Nucleus accumbens (tissue), 56 donors: ENCODE results near the gene EPHX1.
A peak's percentile ranks its signal among the peaks of the same experiment; 100 is the strongest.

Source experiments
- DNase-seq, 56 donors: peaks; one replicate each; lab custom pipeline; 2025; lab: John Stamatoyannopoulos, UW

Gene EPHX1

DNA sequence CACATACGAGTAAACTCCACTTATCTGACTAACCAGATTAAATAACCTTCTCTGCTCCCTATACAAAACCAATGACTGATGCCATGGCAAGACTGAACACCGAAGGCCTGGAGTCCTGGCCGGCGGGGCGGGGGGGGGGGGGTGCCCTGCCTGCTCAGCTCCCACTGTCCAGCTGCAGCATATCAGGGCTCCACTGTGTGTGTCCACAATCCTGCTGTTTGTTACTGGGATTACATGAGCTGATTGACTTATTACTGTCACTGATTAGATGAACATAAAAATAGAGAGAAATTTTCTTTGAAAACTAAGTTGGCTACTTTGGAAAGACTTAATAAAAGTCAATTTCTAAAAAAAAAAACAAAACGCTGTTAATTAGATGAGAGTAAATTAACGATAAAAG is 47.3 kb downstream of the EPHX1 start:
- DNase-seq: peak in 26 of 56 donors; percentile 12 to 69 (median 44)

DNA sequence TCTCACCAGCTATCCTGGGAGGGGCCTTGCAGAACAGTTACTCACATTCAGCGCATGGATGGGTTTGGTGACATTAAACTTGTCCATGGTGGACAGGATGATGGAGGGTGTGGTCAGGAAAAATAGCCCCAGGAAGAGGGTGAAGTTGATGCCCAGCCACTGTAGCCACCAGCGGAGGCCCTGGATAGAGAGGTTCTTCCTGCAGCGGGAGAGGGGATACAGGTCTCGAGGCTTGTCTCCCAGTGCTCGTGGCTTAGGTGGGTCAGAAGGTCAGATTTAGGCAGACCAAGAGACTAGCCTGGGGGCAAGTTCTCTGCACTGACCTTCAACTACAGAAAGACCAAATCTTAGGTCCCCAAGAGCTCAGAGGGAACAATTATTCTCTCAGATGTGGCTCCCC is 49.2 kb downstream of the EPHX1 start:
- no peak for DNase-seq

DNA sequence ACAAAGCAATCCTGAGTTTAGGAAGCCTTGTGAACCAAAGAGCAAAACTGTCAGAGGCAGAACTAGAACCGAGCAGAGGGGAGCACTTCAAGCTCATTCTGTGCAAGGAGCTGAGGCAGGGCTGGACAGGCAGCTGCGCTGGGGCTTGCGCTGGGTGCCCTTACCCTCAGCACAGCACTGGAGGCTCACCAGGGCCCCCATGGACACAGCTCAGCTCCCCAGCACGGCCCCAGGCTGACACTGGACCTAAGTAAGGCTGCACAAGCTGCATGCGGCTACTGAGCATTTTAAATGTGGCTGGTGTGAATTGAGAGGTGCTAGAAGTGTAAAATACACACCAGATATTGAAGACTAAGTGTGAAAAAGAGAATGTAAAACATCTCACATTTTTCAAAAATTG is 50.2 kb downstream of the EPHX1 start:
- no peak for DNase-seq

DNA sequence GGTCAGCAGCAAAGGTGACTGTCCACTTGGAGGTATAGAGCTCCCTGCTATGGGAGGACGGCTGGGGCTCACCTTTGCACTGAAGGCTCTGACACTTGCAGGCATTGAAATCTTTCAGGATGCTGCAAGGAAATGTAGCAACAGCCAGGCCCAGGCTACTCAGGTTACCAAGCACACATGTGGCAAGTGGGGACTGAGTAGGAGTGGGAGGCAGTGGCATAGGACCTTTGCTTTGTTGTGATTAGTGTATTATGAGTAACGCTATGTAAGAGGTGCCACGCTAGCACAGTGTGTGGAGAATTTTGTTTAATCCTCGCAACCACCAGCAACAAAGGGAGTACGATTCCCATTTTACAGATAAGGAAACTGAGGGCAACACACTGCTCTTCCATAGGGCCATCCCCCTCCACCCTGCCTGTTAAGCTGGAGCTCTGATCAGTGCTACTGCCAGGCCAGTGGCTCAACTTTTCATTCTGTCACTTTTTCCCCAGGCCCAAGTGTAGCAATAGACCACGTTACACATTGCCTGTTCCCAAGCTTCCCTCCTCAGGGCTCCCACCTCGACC is 51.0 kb downstream of the EPHX1 start:
- no peak for DNase-seq

DNA sequence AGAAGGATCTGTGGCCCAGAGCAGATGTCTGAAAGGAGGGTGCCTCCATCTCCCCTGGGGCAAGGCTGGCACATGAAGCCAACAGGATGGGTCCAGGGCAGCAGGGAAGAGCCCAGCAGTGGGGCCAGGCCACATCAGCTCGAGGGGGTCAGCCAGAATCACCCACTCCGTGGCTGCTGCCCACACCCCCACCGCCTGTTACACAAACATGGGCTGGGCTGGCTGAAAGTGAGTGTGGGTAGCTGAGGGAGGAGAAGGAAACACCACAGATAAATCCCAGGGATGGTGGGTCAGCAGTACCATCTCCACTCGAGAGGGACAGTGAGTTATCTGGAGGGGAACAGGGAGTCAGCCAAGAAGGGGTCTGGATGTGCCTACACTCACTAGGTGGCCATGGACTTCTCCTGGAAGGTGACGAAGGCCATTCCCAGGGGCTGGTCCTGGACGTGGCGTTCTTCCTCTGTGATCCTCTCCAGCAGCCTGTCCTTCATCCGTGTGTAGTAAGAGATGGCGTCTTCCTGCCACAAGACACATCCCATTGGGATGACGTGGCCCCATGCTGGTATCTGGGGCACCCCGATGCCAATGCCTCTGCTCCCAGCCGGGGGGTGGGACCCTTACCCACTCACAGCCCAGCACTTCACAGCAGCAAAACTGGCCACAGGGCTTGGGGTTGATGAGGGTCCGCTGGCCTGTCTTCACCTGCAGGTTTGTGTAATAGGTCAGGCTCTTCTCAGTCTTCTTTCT is 52.1 kb downstream of the EPHX1 start:
- no peak for DNase-seq

DNA sequence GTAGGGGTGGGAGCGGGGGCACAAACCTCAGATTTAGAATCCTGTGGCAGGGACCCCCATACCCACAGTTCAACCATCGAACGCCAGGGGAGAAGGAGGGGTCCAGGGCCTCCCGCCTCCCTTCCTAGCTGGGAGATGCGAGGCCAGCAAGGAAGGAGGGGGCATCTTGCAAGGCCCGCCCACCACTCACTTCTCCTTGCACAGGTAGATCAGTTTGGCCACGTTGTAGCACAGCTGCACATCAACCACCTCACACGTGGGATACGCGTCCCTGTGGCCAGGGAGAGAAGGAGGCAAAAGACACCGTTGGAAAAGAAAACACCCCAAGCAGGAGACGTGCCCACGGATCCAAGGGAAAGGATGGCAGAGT is 52.6 kb downstream of the EPHX1 start:
- no peak for DNase-seq

DNA sequence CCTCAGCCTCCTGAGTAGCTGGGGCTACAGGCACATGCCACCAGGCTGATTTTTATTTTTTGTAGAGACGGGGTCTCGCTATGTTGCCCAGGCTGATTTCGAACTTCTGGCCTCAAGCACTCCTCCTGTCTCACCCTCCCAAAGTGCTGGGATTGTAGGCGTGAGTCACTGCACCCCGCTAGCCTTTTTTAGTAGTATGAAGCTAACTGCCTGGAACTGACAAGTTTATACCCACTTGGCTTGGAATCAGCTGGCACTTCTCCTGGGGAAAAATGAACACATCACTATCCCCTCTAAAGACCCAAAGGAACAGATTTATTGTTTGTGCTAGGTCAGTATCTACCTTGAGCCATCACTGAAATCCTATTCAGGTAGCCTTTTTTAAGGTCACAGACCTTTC is 53.2 kb downstream of the EPHX1 start:
- no peak for DNase-seq

DNA sequence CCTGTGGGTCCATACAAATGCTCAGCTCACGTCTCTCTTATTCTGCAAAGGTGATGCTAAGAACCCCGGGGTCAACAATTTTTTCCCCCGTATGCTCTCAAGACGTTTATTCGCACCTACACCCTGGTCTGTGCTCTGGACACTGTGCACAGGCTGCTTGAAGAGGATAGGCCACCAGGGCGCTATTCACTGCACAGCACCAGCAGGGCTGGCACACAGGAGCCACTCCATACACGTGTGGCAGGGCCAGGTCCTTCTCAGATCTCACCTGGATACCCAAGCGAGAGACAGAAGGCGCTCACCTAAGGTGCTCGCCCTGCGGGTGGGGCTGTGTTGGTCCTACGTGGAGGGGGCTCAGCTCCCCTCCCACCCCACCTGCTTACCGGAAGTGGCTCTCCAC is 55.6 kb downstream of the EPHX1 start:
- no peak for DNase-seq

DNA sequence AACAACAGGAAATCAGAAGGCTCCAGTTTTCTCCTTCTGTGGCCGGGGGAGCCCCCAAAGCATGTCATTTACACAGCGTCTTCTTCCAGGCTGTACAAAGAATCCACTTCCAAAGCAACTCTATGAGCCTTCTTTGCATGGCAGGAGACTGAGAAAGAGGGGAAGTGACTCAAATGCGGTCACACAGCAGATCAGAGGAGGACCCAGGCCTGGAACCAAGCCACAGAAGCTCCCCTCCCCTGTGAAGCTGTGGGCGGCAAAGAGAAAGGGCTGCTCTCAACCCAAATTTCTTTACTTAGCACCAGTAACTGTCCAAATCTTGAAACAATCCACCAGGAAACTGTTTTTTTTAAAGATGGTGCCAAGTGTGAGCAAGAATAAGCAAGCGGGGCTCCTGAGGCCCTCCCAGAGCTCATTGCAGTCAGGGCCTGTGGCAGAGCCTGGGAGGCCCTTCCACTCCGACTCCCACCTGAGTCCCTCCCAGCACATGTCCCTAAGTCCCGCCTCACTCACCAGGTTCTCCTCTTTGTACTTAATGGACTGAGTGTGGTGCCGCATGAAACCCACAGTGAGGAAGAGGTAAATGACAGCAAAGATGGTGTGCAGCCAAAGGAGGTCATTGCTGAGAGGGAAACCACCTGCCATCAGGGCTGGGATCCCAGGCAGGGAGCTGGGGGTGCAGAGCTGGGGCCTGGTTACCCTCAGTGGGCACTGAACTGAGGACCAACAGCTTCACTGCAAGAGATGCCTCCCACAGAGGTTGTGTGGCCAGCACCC is 56.3 kb downstream of the EPHX1 start:
- no peak for DNase-seq

DNA sequence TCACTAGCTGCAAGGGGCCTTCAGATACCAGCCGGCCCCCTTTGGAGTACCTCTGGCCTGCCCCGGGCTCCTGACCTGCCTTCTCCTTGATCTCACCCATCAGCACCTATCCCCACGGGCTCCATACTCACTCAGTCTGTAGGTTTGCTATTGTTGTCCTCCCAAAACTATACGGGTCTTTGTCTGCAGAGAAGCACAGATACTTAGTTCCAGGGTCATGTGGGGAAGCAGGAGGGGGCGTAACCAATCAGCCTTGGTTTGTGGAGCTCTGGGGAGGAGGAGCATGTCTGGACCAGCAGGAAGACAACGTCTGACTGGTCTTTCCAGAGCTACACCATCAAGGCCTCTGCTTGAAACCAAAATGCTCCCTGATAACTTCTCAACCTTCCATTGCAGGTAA is 57.1 kb downstream of the EPHX1 start:
- no peak for DNase-seq

DNA sequence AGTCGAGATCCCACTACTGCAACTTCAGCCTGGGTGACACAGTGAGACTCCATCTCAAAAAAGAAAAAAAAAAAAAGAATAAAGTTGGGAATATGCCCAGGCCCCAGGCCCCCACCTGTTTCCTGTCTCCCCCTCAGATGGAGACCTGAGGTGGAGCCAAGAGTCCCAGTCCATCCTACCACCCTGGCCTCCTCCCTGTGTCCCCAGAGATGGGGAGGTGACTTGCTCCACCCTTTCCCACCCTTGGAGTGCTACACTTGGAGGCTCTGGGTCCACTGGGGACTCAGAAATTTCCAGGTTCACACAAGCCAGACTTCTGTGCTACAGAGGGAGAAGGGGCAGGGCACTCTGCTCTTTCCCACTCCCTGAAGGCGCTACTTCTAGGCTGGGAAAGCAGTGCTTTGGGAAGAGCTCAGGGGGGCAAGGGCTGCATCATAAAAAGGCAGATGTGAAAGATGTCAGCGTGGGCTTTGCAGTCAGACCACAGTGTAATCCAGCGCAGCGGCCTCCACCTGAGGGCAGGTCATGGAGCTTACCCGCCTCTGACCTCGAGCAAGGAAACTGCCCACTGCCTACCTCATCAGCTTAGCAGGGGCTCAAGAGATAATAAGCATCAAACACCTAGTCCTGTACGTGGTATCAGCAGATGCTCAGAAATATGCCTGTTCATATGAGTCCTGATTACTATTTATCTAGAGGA is 58.9 kb downstream of the EPHX1 start:
- no peak for DNase-seq

DNA sequence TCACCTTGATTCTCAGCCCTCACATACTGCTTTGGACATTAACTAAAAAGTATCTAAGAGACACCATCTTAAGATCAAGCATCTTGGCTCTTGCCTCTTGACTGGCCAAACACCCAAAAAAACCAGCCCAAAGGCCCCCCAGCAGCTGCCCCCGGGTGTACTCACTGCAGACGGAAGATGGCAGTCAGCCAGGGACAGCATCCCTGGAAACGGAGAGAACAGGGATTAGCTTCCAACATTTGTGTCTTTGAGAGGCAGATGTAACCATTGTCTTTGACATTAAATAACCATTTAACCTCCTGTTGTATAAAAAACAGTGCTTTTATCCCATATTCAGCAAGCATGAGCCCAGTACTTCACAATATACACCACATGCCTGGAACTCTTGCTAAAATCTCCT is 61.0 kb downstream of the EPHX1 start:
- DNase-seq: peak in 11 of 56 donors; percentile 7 to 54 (median 26)

DNA sequence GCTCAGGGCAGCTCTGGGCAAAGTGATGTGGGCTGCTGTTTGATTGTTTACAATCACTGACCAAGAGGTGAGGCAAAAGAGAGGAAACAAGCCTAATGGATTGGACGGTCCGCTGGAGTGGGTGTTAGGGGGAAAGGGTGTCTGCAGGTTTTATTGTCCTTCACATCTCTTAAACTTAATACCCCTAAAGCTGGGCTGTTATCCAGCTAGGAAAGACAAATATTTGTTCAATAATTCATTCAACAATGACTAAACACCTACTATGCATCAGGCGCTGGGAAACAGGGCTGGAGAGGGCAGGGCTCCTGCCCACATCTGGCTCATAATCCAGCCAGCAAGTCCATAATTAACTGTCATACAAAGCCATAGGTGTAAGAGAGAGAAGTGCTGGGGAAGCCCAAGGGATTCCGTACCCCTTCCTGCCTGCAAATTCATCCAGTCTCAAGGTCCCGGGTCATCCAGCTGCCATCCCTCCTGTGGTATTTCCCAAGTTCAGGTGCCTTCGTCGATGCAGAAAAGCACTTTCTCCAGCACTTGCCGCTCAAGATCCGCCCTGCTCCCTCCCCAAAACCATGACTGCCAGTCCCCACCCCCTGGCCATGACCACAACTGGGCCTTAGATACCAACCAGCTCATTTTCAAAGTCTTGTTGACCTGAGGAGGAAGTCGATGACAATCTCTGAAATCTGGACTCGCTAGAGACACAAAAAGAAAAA is 61.6 kb downstream of the EPHX1 start:
- DNase-seq: no peak

DNA sequence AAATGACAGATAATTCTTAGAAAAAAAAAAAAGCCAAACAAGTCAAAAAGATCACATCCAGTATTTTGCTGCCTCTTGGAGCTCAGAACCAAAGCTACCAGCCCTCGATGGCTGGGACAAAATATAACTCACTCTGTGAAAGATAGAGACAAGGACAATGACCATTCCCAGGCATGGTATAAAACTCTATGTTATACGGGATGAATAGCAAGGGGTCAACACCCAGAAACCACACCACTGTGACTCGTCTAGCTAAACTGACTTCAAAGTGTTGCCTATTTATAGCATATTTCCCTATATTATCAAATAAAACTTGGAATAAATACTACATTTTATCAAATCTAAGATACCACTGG is 62.1 kb downstream of the EPHX1 start:
- DNase-seq: no peak

DNA sequence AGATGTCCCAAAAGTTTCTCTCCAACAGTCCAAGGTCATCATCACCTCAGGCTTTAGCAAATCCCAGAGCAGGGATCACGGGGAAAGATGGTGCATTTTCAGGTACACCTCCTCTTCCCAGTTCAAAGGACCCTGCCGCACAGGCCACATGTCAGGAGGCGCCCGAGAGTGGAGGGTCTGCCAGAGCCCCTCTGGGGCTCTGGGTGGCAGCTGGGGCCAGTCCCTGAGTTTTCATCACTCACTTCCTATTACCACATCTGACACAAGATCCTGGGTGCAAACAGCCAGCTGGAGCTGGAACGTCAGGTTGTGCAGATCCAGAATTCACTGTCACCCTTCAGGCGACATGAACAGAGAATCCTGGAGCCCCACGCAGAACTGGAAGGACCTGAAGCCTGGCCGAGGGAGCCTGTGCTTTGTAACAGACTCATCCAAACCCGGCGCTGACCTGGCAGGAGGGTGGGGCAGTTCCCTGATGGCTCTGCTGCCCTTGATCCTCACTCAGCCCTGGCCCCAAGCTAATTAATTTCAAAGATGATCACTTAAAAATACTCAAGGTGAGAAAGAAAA is 63.4 kb downstream of the EPHX1 start:
- no peak for DNase-seq

DNA sequence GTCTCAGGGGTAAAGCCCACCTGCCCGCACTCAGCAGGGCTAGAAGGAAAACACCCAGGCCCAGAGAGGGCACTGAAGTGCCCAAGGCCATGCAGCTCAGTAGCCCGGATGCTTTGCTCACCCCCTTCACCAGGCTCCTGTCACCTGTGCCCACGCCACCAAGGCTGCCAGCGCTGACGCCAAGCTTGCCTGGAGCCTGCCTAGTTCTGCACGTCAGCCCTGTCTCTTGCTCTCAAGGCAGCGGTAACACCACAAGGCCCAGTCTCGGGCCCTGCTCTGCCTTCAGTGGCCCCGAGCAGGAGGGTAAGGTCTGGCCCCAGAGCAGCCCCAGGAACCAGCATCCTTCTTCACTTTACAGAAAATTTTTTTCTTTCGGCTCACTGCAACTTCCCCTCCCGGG is 64.5 kb downstream of the EPHX1 start:
- no peak for DNase-seq

DNA sequence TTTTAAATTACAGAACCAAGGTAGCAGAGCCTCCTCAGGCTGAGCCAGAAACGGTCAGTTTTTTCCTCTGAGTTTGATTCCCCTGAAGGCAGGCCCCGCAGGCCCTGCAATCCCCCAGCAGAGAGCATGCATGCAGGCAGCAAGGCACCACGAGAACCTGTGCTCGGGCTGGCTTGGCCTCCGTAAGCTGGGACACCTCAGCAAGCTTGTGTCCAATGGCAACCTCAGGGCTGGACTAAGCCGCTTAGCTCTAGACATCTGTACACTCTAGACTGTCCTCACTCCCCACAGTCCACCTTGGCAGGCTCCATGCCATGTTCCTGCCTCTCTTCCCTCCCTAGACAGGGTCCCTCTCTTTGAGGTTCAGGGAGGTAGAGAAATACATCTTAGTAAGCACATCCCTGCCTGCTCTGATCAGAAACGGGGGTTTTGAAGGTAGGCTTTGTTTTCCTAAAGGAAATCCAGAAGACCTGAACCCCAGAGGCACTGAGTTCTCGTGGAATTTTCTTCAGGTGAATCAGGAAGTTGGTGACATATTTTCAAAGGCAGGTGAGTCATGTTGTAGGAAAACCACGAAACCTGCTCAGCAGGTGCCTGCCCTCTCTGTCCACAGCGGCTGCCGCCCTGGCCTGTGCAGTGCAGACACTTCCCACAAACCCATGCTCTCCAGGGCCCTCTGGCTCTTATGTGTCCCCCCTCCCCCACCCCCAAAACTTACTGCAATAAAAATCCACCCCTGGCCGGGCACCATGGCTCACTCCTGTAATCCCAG is 65.3 kb downstream of the EPHX1 start:
- DNase-seq: no peak

DNA sequence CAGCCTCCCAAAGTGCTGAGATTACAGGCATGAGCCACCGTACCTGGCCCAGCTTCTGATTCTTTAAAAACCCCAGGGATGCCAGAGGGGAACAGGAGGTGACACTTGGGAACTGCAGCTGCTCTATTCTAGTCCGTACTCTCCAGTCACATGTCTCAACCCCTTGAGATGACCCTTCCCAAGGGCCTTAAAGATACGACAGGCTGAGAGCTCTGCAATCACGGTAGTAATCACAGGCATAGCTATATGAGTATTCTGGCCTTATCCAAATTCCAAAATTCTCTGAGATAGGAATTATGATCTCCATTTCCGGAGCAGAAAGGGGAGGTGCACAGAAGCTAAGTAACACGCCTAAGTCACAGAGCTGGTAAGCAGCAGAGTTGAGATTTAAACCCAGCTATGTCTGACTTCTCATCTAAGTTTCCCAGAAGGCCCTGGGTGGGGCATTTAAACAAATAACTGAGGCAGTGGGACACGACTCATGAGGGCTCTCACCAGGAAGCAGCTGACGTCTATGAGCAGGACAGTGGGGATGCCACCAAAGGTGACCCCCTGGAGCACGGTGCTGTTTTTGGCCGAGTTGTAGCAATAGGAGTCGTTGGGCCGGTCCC is 67.1 kb downstream of the EPHX1 start:
- no peak for DNase-seq

DNA sequence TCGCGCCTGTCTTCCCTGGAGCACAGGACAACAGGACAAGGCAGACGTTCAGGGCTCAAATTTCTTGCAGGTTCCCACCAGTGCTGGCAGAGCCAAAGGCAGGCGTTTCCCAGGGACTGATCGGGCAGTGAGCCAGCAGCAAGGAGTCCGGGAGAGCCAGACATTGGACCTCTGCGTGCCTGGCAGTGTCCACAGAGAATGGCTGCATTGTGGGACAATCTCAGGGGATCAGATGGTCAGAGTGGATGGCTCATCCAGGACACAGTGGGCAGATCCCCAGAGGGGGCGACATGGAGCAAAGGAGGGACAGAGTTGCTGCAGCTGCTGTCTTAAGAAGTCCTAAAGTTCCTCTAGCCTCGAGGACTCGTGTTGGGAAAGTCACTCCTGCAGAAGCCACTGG is 67.7 kb downstream of the EPHX1 start:
- DNase-seq: peak in 54 of 56 donors; percentile 46 to 94 (median 84)
